GM12874 (cell line): ENCODE data around the gene ITPR2.

ENCODE experiments used
- CTCF ChIP-seq: IDR thresholded peaks from 2 replicates; pipeline ENCODE4 v1.5.1; 2011; ENCODE audit warnings: low read depth, mild to moderate bottlenecking, control low read depth, low read length, moderate library complexity; ENCODE audit not compliant: insufficient read depth

ITPR2 gene

GRCh38 chr12:26648066-26648465 lies 184.9 kb downstream of the ITPR2 start:
- TF ChIP-seq CTCF, result no peak

- TF ChIP-seq CTCF, result no peak
Observed at GRCh38 chr12:26647088-26647487, 185.9 kb downstream of the ITPR2 start.

GRCh38 chr12:26646571-26646970 lies 186.4 kb downstream of the ITPR2 start:
- no peak for TF ChIP-seq CTCF

GRCh38 chr12:26643532-26644315 lies 189.3 kb downstream of the ITPR2 start:
- no peak for TF ChIP-seq CTCF

- no peak for TF ChIP-seq CTCF
Observed at GRCh38 chr12:26642361-26642760, 190.6 kb downstream of the ITPR2 start.

GRCh38 chr12:26636710-26637328 lies 196.2 kb downstream of the ITPR2 start:
- no peak for TF ChIP-seq CTCF

GRCh38 chr12:26633591-26634210 lies 199.3 kb downstream of the ITPR2 start:
- no peak for TF ChIP-seq CTCF
